Hematopoietic multipotent progenitor cell treated with erythropoietin and hydrocortisone succinate and interleukin-3 and kit ligand, for 4 days (in vitro differentiated cells): ENCODE measurements around the gene OR2A14.
"Not testable (repeated sequence)": the region's sequence is repeated elsewhere in the genome, so short reads cannot be mapped to it uniquely, and the experiment has no call there.

Source experiments
- DNase-seq: peaks from one replicate; pipeline ENCODE4 v3.0.0-alpha.2; 2015

Gene OR2A14

GRCh38 chr7:144158861-144159260 lies 35.9 kb downstream of the OR2A14 start:
- DNase-seq: no peak

- no peak for DNase-seq
Observed at GRCh38 chr7:144164784-144165183, 41.8 kb downstream of the OR2A14 start.

GRCh38 chr7:144171594-144172350 lies 48.8 kb downstream of the OR2A14 start:
- not testable (repeated sequence) for DNase-seq

GRCh38 chr7:144174613-144175012 lies 51.6 kb downstream of the OR2A14 start:
- DNase-seq: no peak

- DNase-seq: peak; percentile 56
Observed at GRCh38 chr7:144178380-144179164, 55.6 kb downstream of the OR2A14 start.

- not testable (repeated sequence) for DNase-seq
Observed at GRCh38 chr7:144179165-144179479, 56.1 kb downstream of the OR2A14 start.
